SKM-1 (cell line): ENCODE data around the gene MICAL2.

Experiments
- DNase-seq: peaks from one replicate; lab custom pipeline; 2025; ENCODE audit not compliant: unreplicated experiment; lab: John Stamatoyannopoulos, UW

MICAL2 gene

GRCh38 chr11:12312132-12312531 lies 201.7 kb downstream of the MICAL2 start:
- DNase-seq, result no peak
